Measurements from ENCODE around the gene LGALS9B. TPM values are rescaled to one million over a fixed set of nuclear protein-coding genes. Genes with fewer than 3 reads are reported as not detected.
"Not testable (repeated sequence)": the region's sequence is repeated elsewhere in the genome, so short reads cannot be mapped to it uniquely, and the experiment has no call there.

LGALS9B gene
- total RNA-seq, 6 experiments from 2014 or later, result not detected

- H3K27me3 Mint-ChIP-seq (ENCODE audit: insufficient read depth); H3K9me3 Mint-ChIP-seq; DNase-seq; H3K4me3 Mint-ChIP-seq; H3K4me1 Mint-ChIP-seq (ENCODE audit: low read depth); H3K36me3 Mint-ChIP-seq (ENCODE audit: low read depth); H3K27ac Mint-ChIP-seq: not testable (repeated sequence)
- peak; percentile 21; the same call in 1 of the 2 replicates for TF ChIP-seq CTCF (IDR thresholded peaks at IDR 0.05)
These were observed 48.5 kb downstream of the LGALS9B start for GRCh38 chr17:20418838-20419237.

- H3K36me3 Mint-ChIP-seq (ENCODE audit: low read depth); H3K4me1 Mint-ChIP-seq (ENCODE audit: low read depth); DNase-seq; H3K4me3 Mint-ChIP-seq; H3K9me3 Mint-ChIP-seq; H3K27me3 Mint-ChIP-seq (ENCODE audit: insufficient read depth): not testable (repeated sequence)
- peak overlapping the region; percentile 37; the same call in 1 of the 2 replicates for H3K27ac Mint-ChIP-seq
These were observed 49.8 kb downstream of the LGALS9B start for GRCh38 chr17:20417492-20418080.

- not testable (repeated sequence) for H3K4me1 Mint-ChIP-seq (ENCODE audit: low read depth); H3K9me3 Mint-ChIP-seq; DNase-seq; H3K4me3 Mint-ChIP-seq; H3K27ac Mint-ChIP-seq; H3K27me3 Mint-ChIP-seq (ENCODE audit: insufficient read depth); H3K36me3 Mint-ChIP-seq (ENCODE audit: low read depth)
These were observed 50.9 kb downstream of the LGALS9B start for GRCh38 chr17:20416381-20416911.

- not testable (repeated sequence) for DNase-seq; H3K27me3 Mint-ChIP-seq (ENCODE audit: insufficient read depth); H3K4me3 Mint-ChIP-seq; H3K4me1 Mint-ChIP-seq (ENCODE audit: low read depth); H3K36me3 Mint-ChIP-seq (ENCODE audit: low read depth); H3K9me3 Mint-ChIP-seq; H3K27ac Mint-ChIP-seq
These were observed 51.9 kb downstream of the LGALS9B start for GRCh38 chr17:20415479-20415878.

- not testable (repeated sequence) for H3K27ac Mint-ChIP-seq; H3K36me3 Mint-ChIP-seq (ENCODE audit: low read depth); H3K9me3 Mint-ChIP-seq; H3K27me3 Mint-ChIP-seq (ENCODE audit: insufficient read depth)
- DNase-seq, result peak; percentile 14
- peaks cover 12% of the 10 kb centered on the region; the same call in 1 of the 2 replicates for H3K4me1 Mint-ChIP-seq (ENCODE audit: low read depth)
- peak overlapping the region; percentile 36; the same call in 1 of the 2 replicates for H3K4me3 Mint-ChIP-seq
These were observed 65.9 kb downstream of the LGALS9B start for GRCh38 chr17:20401306-20402022.

GRCh38 chr17:20400559-20401305 lies 66.6 kb downstream of the LGALS9B start:
- not testable (repeated sequence) for H3K27ac Mint-ChIP-seq; H3K36me3 Mint-ChIP-seq (ENCODE audit: low read depth); H3K27me3 Mint-ChIP-seq (ENCODE audit: insufficient read depth); DNase-seq; H3K9me3 Mint-ChIP-seq
- Mint-ChIP-seq H3K4me3 (peak overlapping the region; percentile 36; the same call in 1 of the 2 replicates), H3K4me1 (ENCODE audit: low read depth) (peaks cover 12% of the 10 kb centered on the region; the same call in 1 of the 2 replicates)

Other genes with a start within 250 kb of the LGALS9B start
- not detected for gene CDRT15L2, start 112.2 kb upstream of the LGALS9B start, total RNA-seq (2021; fragmentation: NEBNext Ultra II Directional; extraction: Animal tissue kit (Norgen Biotek cat#: 25700))

Measured in HFFc6 (cell line).